ENCODE data around the gene TIPARP. TPM values are rescaled to one million over a fixed set of nuclear protein-coding genes. Genes with fewer than 3 reads are reported as not detected.

Gene TIPARP
- total RNA-seq, 1 donor, result 67.1 TPM

DNA sequence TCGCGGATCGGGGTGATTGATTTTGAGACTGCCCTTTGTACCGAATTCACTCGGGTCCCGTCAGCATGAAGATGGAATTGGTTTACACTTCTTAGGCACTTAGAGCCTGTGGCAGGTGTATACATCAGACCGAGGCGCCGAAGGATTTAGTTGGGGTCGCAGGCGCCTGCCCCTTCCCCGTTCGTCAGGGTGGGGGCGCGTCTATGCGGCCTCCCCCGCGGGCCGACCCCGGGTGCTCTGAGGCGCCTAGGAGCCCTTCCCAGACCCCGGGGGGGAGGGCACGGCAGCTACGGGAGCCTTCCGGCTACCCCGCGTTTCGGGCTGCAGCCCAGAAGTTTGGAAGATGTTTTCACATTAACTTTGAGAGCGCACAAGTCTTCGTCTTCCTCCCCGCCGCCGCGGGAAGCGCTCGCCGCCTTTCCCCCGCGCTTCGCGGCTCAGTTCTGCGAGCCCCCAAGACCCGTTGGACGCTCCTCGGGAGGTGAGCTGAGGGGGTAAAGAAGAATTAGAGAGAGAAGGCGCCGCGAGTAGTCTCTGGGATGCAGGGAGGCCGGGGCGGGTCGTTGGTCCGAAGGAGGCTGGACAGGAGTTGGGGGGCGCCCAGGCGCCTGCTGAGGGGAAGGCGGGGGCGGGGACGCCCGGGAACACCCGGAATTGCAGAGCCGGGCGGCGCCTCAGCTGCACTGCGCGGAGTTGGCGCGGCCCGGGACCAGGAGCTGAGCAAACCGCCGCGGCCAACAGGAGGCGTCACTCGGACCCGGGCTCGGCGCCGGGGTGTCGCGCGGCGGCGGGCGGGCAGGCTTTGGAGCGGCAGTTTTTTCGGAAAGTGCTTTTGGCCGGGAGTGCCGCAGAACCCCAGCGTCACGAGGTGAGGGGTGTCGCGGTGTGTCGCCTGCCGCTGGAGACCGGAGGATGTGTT, 780 bp downstream of the TIPARP start:
- TF ChIP-seq, protein P1, sequence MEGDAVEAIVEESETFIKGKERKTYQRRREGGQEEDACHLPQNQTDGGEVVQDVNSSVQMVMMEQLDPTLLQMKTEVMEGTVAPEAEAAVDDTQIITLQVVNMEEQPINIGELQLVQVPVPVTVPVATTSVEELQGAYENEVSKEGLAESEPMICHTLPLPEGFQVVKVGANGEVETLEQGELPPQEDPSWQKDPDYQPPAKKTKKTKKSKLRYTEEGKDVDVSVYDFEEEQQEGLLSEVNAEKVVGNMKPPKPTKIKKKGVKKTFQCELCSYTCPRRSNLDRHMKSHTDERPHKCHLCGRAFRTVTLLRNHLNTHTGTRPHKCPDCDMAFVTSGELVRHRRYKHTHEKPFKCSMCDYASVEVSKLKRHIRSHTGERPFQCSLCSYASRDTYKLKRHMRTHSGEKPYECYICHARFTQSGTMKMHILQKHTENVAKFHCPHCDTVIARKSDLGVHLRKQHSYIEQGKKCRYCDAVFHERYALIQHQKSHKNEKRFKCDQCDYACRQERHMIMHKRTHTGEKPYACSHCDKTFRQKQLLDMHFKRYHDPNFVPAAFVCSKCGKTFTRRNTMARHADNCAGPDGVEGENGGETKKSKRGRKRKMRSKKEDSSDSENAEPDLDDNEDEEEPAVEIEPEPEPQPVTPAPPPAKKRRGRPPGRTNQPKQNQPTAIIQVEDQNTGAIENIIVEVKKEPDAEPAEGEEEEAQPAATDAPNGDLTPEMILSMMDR (IDR thresholded peaks at IDR 0.05; ENCODE audit: insufficient read depth, low read length), result peak; percentile 18
- DNase-seq (ENCODE audit: low read depth), result peak; percentile 53

DNA sequence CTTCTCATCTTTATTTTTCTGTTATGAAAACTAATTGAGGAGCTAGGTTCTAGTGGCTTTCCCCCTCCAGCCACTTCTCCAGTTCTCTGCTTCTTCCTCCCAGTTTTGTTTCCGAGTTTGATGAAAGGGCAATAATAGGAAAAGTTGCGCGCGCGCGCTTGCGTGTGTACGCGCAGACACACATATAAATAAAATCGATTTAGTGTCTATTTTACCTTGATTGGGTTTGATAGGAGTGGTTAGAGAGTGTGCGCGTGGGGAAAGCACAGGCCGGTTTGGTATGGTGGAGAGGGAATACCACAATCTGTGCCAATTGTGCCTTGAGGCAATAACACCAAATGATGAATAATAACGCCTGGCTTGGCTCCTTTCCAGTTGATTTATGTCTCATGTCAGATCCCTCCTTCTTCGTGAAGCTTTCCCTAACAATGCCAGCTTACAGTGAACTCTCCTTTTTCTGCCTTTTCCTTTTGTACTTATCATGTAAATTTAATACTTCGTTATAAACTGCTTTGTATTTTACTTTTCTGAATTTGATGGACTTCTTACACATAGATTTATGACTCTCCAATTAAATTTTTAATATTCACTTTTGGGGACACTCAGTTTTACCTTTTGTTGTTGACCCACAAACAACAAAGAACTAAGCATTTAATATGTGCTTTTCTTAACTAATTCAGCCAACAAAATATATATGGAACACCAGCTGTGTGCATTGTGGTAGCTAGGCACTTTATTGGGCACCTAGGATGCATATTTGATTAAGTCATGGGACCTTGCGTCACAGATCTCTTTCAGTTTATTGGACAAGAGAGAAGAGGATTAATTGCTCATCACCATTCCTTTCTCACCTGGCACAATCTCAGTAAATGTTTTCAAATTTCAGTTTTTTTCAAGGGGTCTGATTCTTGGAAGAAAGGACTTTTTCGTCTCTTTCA, 1.7 kb downstream of the TIPARP start:
- TF ChIP-seq, protein P1 (IDR thresholded peaks at IDR 0.05; ENCODE audit: insufficient read depth, low read length), result no peak
- peak; percentile 95 for DNase-seq (ENCODE audit: low read depth)
- H3K4me3 ChIP-seq (ENCODE audit: low read depth, low read length), result peak overlapping the region; percentile 85

More for the DNA sequence above, 780 bp downstream of the TIPARP start:
- peak overlapping the region; percentile 85 for H3K4me3 ChIP-seq (ENCODE audit: low read depth, low read length)

DNA sequence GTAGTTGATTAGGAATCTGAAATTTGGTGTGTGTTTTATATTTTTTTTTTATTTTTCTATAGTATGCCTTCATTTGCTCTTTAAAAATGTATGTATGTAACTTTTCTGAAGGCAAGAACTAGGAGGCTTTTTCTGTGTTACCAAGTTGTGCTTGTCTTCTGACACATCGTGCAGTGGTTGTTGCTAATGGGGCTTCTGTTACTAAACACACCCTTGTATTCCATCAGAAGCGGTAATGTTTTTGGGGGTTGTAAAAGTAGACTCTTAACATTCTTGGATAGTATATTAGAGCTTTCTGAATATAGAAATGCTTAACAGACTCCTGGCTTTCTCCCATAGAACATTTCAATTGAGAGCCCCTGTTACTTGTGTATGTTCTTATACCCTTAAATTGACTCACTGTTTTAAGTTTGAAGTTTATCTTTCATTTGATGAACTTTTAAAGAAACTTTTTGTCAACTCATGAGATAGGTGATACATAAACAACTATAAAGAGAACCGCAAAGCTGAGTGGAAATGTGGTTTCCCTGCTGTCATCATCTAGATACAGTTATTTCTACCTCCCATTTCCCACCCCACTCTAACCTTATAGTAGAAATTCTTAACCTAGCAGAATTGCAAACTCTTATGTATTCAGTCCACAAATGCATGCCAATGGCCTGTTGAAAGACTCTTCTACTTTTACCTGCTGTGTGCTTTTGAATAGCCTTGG, 2.5 kb downstream of the TIPARP start:
- peak; percentile 44 for DNase-seq (ENCODE audit: low read depth)
- H3K4me3 ChIP-seq (ENCODE audit: low read depth, low read length), result peak overlapping the region; percentile 85
- TF ChIP-seq, protein P1 (IDR thresholded peaks at IDR 0.05; ENCODE audit: insufficient read depth, low read length), result no peak

DNA sequence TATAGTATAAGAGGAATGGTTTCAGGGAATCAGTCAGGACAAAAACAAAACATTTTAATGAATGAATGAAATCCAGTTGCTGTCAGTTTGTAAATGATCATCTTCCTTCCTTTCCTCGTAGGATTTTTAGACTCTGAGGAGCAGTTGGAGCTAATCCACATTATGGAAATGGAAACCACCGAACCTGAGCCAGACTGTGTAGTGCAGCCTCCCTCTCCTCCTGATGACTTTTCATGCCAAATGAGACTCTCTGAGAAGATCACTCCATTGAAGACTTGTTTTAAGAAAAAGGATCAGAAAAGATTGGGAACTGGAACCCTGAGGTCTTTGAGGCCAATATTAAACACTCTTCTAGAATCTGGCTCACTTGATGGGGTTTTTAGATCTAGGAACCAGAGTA, 3.1 kb downstream of the TIPARP start:
- DNase-seq (ENCODE audit: low read depth), result peak; percentile 50
- TF ChIP-seq, protein P1 (IDR thresholded peaks at IDR 0.05; ENCODE audit: insufficient read depth, low read length), result no peak
- peak overlapping the region; percentile 85 for H3K4me3 ChIP-seq (ENCODE audit: low read depth, low read length)

DNA sequence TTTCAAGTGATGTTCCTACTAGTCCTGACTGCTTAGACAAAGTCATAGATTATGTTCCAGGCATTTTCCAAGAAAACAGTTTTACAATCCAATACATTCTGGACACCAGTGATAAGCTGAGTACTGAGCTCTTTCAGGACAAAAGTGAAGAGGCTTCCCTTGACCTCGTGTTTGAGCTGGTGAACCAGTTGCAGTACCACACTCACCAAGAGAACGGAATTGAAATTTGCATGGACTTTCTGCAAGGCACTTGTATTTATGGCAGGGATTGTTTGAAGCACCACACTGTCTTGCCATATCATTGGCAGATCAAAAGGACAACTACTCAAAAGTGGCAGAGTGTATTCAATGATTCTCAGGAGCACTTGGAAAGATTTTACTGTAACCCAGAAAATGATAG, 3.8 kb downstream of the TIPARP start:
- TF ChIP-seq, protein P1 (IDR thresholded peaks at IDR 0.05; ENCODE audit: insufficient read depth, low read length), result no peak
- no peak for DNase-seq (ENCODE audit: low read depth)
- peak overlapping the region; percentile 85 for H3K4me3 ChIP-seq (ENCODE audit: low read depth, low read length)

Data from fibroblast of the aortic adventitia (primary cell).